Right atrium auricular region (tissue), 2 donors: ENCODE data around the gene ST3GAL4. TPM values are rescaled to one million over a fixed set of nuclear protein-coding genes. Genes with fewer than 3 reads are reported as not detected.

Experiments
- DNase-seq: peaks from one replicate; pipeline ENCODE4 v3.0.0-alpha.2; 2019; ENCODE audit warnings: low spot score
- H3K27ac ChIP-seq, 2 donors: fragments of 200-600 bp; sonication (generic); 1 replicate in 1 of 2; 2 replicates in 1 of 2; pipeline ENCODE4 v1.5.1; 2016 to 2019
- H3K27me3 ChIP-seq, 2 donors: fragments of 200-600 bp; sonication (generic); one replicate each; pipeline versions ENCODE4 v1.5.1 to v1.6.0; 2017 to 2019
- H3K36me3 ChIP-seq: fragments of 200-600 bp; sonication (generic); one replicate; pipeline ENCODE4 v1.5.1; 2016
- H3K4me1 ChIP-seq, 2 donors: fragments of 200-600 bp; sonication (generic); one replicate each; pipeline versions ENCODE4 v1.5.1 to v1.6.0; 2017 to 2019
- H3K4me3 ChIP-seq, 2 donors: fragments of 200-600 bp; sonication (generic); 1 replicate in 1 of 2; 2 replicates in 1 of 2; pipeline ENCODE4 v1.5.1; 2017 to 2019; ENCODE audit warnings: mild to moderate bottlenecking in 1 of 2, moderate library complexity in 1 of 2
- H3K9me3 ChIP-seq, 2 donors: fragments of 200-600 bp; sonication (generic); one replicate each; pipeline ENCODE4 v1.5.1; 2019
- CTCF ChIP-seq, 2 donors: fragments of 200-600 bp; sonication (generic); IDR thresholded peaks; one replicate each; pipeline ENCODE4 v1.5.1; 2019; ENCODE audit warnings: antibody characterized with exemption in 2 of 2
- total RNA-seq, 2 donors: library from RNA; depleted of rRNA; stranded (reverse); fragments of >200 nt; gene quantifications; one replicate each; pipeline ENCODE4 v1.1.0, GENCODE V29; 2016

ST3GAL4 gene
- total RNA-seq, 2 donors from 2014 or later: 67.5 to 103 TPM

DNA sequence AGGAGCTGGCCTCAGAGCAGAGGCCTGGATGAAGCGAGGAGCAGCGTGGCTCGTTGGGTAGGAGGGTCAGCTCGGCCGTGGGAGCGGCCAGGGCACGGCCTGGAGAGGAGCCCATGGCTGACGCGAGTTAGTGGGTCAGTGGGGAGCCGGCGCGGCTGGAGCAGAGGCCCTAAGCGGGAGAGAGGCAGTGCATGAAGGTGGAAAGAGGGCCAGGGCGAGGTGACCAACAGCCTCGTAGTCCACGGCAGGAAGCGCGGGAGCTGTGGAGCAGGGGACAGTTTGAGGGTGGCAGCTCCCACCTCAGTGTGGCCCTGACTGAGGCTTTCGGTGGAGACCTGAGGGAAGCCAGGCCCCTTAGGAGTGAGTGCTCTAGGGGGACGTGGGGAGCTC lies 27.5 kb upstream of the ST3GAL4 start:
- no peaks in the 10 kb centered on the region for H3K9me3 ChIP-seq
- no peak overlapping the region for H3K4me3 ChIP-seq
- H3K36me3 ChIP-seq: no peaks in the 10 kb centered on the region
- H3K27me3 ChIP-seq: no peaks in the 10 kb centered on the region
- no peak overlapping the region for H3K27ac ChIP-seq
- peaks cover 0 to 19% of the 10 kb centered on the region in 2 donors for H3K4me1 ChIP-seq
- DNase-seq: no peak
- no peak for TF ChIP-seq CTCF (IDR thresholded peaks at IDR 0.05)

DNA sequence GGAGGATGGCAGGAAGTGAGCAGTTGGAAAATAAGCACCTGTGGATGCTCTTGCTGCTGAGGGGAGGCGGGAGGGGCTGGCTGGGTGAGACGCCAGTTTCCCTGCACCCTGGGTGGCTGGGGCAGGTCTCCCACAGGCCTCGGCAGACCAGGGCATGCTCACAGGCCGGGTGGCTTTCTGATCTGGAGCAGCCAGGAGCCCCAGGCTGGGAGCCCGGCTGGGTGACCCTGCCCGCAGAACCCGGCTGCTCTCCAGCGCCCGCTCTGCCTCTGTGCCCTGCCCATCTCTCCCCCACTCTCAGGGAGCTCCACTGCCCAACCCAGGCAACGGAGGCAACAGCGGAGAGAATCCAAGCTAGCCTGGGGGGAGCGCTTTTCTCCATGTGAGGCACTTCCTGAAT lies 27.0 kb upstream of the ST3GAL4 start:
- H3K27me3 ChIP-seq: no peaks in the 10 kb centered on the region
- H3K9me3 ChIP-seq: no peaks in the 10 kb centered on the region
- peaks cover 0 to 19% of the 10 kb centered on the region in 2 donors for H3K4me1 ChIP-seq
- no peaks in the 10 kb centered on the region for H3K36me3 ChIP-seq
- H3K4me3 ChIP-seq: no peak overlapping the region
- no peak for TF ChIP-seq CTCF (IDR thresholded peaks at IDR 0.05)
- DNase-seq: no peak
- no peak overlapping the region for H3K27ac ChIP-seq

- peaks cover 0 to 19% of the 10 kb centered on the region in 2 donors for H3K4me1 ChIP-seq
- no peaks in the 10 kb centered on the region for H3K9me3 ChIP-seq
- H3K36me3 ChIP-seq: no peaks in the 10 kb centered on the region
- no peak overlapping the region for H3K4me3 ChIP-seq
- no peaks in the 10 kb centered on the region for H3K27me3 ChIP-seq
- no peak overlapping the region for H3K27ac ChIP-seq
- no peak for DNase-seq
- no peak for TF ChIP-seq CTCF (IDR thresholded peaks at IDR 0.05)
Measured at GRCh38 chr11:126328938-126329643, 26.4 kb upstream of the ST3GAL4 start.

GRCh38 chr11:126329644-126330211 lies 25.8 kb upstream of the ST3GAL4 start:
- H3K4me3 ChIP-seq: no peak overlapping the region
- DNase-seq: no peak
- H3K9me3 ChIP-seq: no peaks in the 10 kb centered on the region
- peaks cover 0 to 22% of the 10 kb centered on the region in 2 donors for H3K4me1 ChIP-seq
- H3K27ac ChIP-seq: no peak overlapping the region
- no peaks in the 10 kb centered on the region for H3K27me3 ChIP-seq
- H3K36me3 ChIP-seq: no peaks in the 10 kb centered on the region
- TF ChIP-seq CTCF (IDR thresholded peaks at IDR 0.05): no peak

DNA sequence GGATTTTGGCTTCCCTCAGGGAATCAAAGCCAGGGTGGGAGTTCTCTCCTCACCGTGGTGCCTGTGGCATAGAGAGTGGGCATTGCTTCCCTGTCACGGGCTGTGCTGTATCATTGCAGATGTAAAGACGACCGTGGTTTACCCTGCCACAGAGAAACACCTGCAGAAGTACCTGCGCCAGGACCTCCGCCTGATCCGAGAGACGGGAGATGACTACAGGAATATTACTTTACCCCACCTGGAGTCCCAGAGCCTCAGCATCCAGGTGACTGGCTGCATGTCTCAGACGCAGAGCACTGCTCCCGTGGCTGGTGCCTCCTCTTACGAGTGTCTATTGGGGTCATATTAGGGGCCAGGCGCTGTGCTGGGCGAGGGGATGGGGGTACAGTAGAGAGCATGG lies 24.2 kb upstream of the ST3GAL4 start:
- Histone ChIP-seq H3K36me3 (no peaks in the 10 kb centered on the region), H3K4me1 (peaks cover 0 to 34% of the 10 kb centered on the region in 2 donors), H3K4me3 (no peak overlapping the region), H3K27ac (no peak overlapping the region), H3K27me3 (no peaks in the 10 kb centered on the region), H3K9me3 (no peaks in the 10 kb centered on the region)
- no peak for DNase-seq
- no peak for TF ChIP-seq CTCF (IDR thresholded peaks at IDR 0.05)
